Esophagus squamous epithelium (tissue), 5 donors: Measurements from ENCODE around the gene IFI6. TPM values are rescaled to one million over a fixed set of nuclear protein-coding genes. Genes with fewer than 3 reads are reported as not detected.

Experiments
- DNase-seq: peaks from one replicate; lab custom pipeline; 2025; lab: John Stamatoyannopoulos, UW
- H3K27ac ChIP-seq, 4 donors: fragments of 200-600 bp; sonication (generic); one replicate each; pipeline ENCODE4 v1.5.1; 2016 to 2019; ENCODE audit warnings: mild to moderate bottlenecking in 1 of 4
- H3K27me3 ChIP-seq, 4 donors: fragments of 200-600 bp; sonication (generic); 1 replicate in 3 of 4; 2 replicates in 1 of 4; pipeline versions ENCODE4 v1.5.1 to v1.6.0; 2017 to 2021; ENCODE audit warnings: antibody characterized with exemption in 1 of 4
- H3K36me3 ChIP-seq, 3 donors: fragments of 200-600 bp; sonication (generic); one replicate each; pipeline ENCODE4 v1.5.1; 2016 to 2019
- H3K4me1 ChIP-seq, 3 donors: fragments of 200-600 bp; sonication (generic); one replicate each; pipeline ENCODE4 v1.5.1; 2017 to 2019
- H3K4me3 ChIP-seq, 4 donors: fragments of 200-600 bp; sonication (generic); 1 replicate in 3 of 4; 2 replicates in 1 of 4; pipeline ENCODE4 v1.5.1; 2016 to 2019; ENCODE audit warnings: mild to moderate bottlenecking in 2 of 4, moderate library complexity in 1 of 4
- H3K9me3 ChIP-seq, 3 donors: fragments of 200-600 bp; sonication (generic); one replicate each; pipeline ENCODE4 v1.5.1; 2016 to 2019
- POLR2A ChIP-seq, 4 donors: fragments of 450-650 bp; IDR thresholded peaks; one replicate each; pipeline ENCODE4 v1.6.1; 2017; ENCODE audit warnings: antibody characterized with exemption in 4 of 4, mild to moderate bottlenecking in 4 of 4, moderate library complexity in 3 of 4
- WGBS, 2 donors: methylation state at CpG; one replicate each; pipeline ENCODE4 v1.1.5; 2018; 5-methylcytosine and 5-hydroxymethylcytosine counted together
- intact Hi-C: fragments of 100-400 bp; cut with DNase I; formaldehyde crosslinking; loops from one replicate; pipeline ENCODE4 v1.15.0; 2022
- total RNA-seq, 4 donors: library from RNA; depleted of rRNA; stranded (reverse); fragments of >200 nt; gene quantifications; one replicate each; pipeline ENCODE4 v1.1.0, GENCODE V29; 2016
- TF ChIP-seq, protein P1 (sequence below), 6 experiments: fragments of 450-650 bp in 4 of 6; fragments of 200-600 bp in 2 of 6; sonication (generic) in 2 of 6; IDR thresholded peaks; one replicate each; pipeline ENCODE4 v1.5.1; 2016 to 2019; ENCODE audit warnings: antibody characterized with exemption in 6 of 6, mild to moderate bottlenecking in 4 of 6, moderate library complexity in 4 of 6
- donor health status: DM: yes; HTN: yes; CAD: no.

The IFI6 gene
- total RNA-seq, 4 donors from 2014 or later, result 4.0 to 194 (median 13.6) TPM

DNA sequence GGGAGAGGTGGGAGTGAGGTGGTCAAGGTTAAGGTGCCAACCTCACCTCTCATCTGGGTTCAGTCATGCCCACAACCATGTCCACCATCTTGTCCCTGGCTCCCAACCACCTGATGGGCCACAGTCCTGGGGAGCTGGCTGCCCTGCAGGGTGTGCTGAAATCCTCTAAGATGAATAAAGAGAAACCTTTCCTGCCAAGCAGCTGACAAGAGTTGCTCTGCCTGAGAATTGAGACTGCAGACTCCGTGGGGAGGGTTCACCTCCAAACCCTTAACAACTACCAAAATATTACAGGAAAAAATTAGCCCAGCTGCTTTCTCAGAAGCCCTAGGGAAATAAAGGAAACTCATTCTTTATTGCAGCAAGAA is 21.8 kb downstream of the IFI6 start:
- no peaks in the 10 kb centered on the region for H3K27me3 ChIP-seq
- no peak for TF ChIP-seq POLR2A (IDR thresholded peaks at IDR 0.05)
- TF ChIP-seq, protein P1, sequence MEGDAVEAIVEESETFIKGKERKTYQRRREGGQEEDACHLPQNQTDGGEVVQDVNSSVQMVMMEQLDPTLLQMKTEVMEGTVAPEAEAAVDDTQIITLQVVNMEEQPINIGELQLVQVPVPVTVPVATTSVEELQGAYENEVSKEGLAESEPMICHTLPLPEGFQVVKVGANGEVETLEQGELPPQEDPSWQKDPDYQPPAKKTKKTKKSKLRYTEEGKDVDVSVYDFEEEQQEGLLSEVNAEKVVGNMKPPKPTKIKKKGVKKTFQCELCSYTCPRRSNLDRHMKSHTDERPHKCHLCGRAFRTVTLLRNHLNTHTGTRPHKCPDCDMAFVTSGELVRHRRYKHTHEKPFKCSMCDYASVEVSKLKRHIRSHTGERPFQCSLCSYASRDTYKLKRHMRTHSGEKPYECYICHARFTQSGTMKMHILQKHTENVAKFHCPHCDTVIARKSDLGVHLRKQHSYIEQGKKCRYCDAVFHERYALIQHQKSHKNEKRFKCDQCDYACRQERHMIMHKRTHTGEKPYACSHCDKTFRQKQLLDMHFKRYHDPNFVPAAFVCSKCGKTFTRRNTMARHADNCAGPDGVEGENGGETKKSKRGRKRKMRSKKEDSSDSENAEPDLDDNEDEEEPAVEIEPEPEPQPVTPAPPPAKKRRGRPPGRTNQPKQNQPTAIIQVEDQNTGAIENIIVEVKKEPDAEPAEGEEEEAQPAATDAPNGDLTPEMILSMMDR (IDR thresholded peaks at IDR 0.05), result no peak
- H3K36me3 ChIP-seq, result no peaks in the 10 kb centered on the region
- peak overlapping the region; percentile 7 to 42 (median 26) for H3K27ac ChIP-seq
- H3K4me3 ChIP-seq, result no peak overlapping the region
- no peak for DNase-seq
- WGBS, 2 donors, result 33 to 40% methylated on average over 1 of the region's 1 CpG
- intact Hi-C loops, result no loop called here
- peaks cover 0 to 31% (median 5%) of the 10 kb centered on the region in 3 donors for H3K4me1 ChIP-seq
- H3K9me3 ChIP-seq, result no peaks in the 10 kb centered on the region

DNA sequence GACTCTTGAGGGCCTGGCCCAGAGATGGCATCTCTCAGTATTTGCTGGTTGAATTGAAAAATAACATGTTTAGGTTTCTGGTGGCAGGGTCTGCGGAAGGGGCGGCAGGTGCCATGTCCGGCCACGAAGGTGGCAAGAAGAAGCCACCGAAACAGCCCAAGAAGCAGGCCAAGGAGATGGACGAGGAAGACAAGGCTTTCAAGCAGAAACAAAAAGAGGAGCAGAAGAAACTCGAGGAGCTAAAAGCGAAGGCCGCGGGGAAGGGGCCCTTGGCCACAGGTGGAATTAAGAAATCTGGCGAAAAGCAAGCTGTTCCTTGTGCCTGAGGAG is 22.7 kb downstream of the IFI6 start:
- Histone ChIP-seq H3K27me3 (no peaks in the 10 kb centered on the region), H3K4me3 (no peak overlapping the region), H3K9me3 (no peaks in the 10 kb centered on the region), H3K27ac (no peak overlapping the region), H3K4me1 (peaks cover 0 to 29% (median 5%) of the 10 kb centered on the region in 3 donors), H3K36me3 (no peaks in the 10 kb centered on the region)
- DNase-seq, result no peak
- TF ChIP-seq, protein P1 (IDR thresholded peaks at IDR 0.05), result no peak
- TF ChIP-seq POLR2A (IDR thresholded peaks at IDR 0.05), result no peak
- intact Hi-C loops, result no loop called here
- WGBS, 2 donors, result 84 to 87% methylated on average over 7 to 11 of the region's 11 CpGs

GRCh38 chr1:27648602-27649305 is 23.2 kb downstream of the IFI6 start:
- 65 to 71% methylated on average over 5 of the region's 6 CpGs for WGBS, 2 donors
- H3K27me3 ChIP-seq, result no peaks in the 10 kb centered on the region
- no peaks in the 10 kb centered on the region for H3K36me3 ChIP-seq
- no peak overlapping the region for H3K27ac ChIP-seq
- no peak for DNase-seq
- peaks cover 0 to 34% (median 5%) of the 10 kb centered on the region in 3 donors for H3K4me1 ChIP-seq
- TF ChIP-seq, protein P1 (IDR thresholded peaks at IDR 0.05), result no peak
- TF ChIP-seq POLR2A (IDR thresholded peaks at IDR 0.05), result no peak
- H3K4me3 ChIP-seq, result no peak overlapping the region
- H3K9me3 ChIP-seq, result no peaks in the 10 kb centered on the region
- intact Hi-C loops, result no loop called here

DNA sequence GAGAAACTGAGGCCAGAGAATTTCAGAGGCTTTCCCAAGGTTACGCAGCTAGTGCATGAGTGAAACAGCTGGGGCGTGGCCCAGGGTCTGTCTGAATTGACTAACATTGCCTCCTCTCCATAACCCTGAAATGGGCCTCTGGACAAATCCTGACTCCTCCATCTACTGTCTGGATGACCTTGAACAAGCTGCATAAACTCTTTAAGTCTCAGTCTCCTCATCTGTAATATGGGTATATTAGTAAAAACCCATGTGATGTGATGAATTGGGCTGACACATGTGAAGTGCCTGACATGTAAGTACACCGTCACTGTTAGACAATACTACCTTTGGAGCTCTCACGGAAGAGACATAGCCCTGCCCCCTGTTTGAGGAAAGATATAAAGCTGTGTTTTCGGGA is 24.7 kb downstream of the IFI6 start:
- Histone ChIP-seq H3K27ac (no peak overlapping the region), H3K4me3 (no peak overlapping the region), H3K4me1 (peaks cover 0 to 38% (median 5%) of the 10 kb centered on the region in 3 donors), H3K27me3 (no peaks in the 10 kb centered on the region), H3K36me3 (no peaks in the 10 kb centered on the region), H3K9me3 (no peaks in the 10 kb centered on the region)
- DNase-seq, result no peak
- WGBS, 2 donors, result 93 to 94% methylated on average over 5 of the region's 5 CpGs
- no peak for TF ChIP-seq POLR2A (IDR thresholded peaks at IDR 0.05)
- TF ChIP-seq, protein P1 (IDR thresholded peaks at IDR 0.05), result no peak
- intact Hi-C loops, result no loop called here

DNA sequence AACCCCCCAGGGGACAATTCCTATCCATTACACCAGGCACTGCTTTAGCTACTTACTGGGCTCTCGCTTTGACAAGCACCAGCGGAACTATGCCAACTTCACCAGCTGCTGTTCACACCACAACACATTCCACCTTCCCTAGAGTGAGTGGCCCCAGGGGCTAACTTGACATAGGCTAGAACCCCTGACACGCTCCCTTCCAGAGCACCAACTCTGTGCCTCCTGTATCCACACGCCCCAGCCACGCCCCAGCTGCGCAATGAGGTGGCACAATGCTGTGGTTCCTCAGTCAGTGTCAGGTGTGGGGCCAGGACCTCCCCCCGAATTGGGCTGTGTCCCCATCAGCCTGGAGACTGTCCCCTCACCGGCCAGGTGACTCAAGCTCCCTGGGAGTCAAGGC is 25.3 kb downstream of the IFI6 start:
- DNase-seq, result no peak
- Histone ChIP-seq H3K9me3 (no peaks in the 10 kb centered on the region), H3K4me3 (no peak overlapping the region), H3K36me3 (no peaks in the 10 kb centered on the region), H3K4me1 (peaks cover 0 to 38% (median 5%) of the 10 kb centered on the region in 3 donors), H3K27ac (no peak overlapping the region), H3K27me3 (no peaks in the 10 kb centered on the region)
- intact Hi-C loops, result no loop called here
- WGBS, 2 donors, result 65% methylated on average over 8 of the region's 8 CpGs; no CpG with 5 or more reads in 1 of the 2 donors
- no peak for TF ChIP-seq POLR2A (IDR thresholded peaks at IDR 0.05)
- TF ChIP-seq, protein P1 (IDR thresholded peaks at IDR 0.05), result no peak
